SK-N-SH treated with all-trans-retinoic acid at 6 μM for 48 hours (cell line): ENCODE results near the gene MAP3K14.

Experiments used
- ESRRG ChIP-seq: fragments of 250-450 bp; sonication (Bioruptor Pico); IDR thresholded peaks from 2 replicates; pipeline ENCODE4 v1.6.1; 2021; ENCODE audit warnings: mild to moderate bottlenecking
- GLIS3 ChIP-seq: fragments of 250-450 bp; sonication (Bioruptor Pico); IDR thresholded peaks from 2 replicates; pipeline ENCODE4 v1.5.0; 2020; ENCODE audit warnings: mild to moderate bottlenecking, moderate library complexity
- ISL1 ChIP-seq: fragments of 250-450 bp; sonication (Bioruptor Pico); IDR thresholded peaks from 2 replicates; pipeline ENCODE4 v2.1.2; 2022; ENCODE audit warnings: mild to moderate bottlenecking, moderate library complexity
- PPARA ChIP-seq: fragments of 250-450 bp; sonication (Bioruptor Pico); IDR thresholded peaks from 2 replicates; pipeline ENCODE4 v1.5.0; 2020; ENCODE audit warnings: mild to moderate bottlenecking, borderline replicate concordance
- RARB ChIP-seq: fragments of 250-450 bp; sonication (Bioruptor Pico); IDR thresholded peaks from 2 replicates; pipeline ENCODE4 v1.8.0; 2021; ENCODE audit warnings: mild to moderate bottlenecking, moderate library complexity
- SNAI2 ChIP-seq: fragments of 250-450 bp; sonication (Bioruptor Pico); IDR thresholded peaks from 2 replicates; pipeline ENCODE4 v1.5.0; 2020; ENCODE audit warnings: mild to moderate bottlenecking, moderate library complexity
- ZC3H10 ChIP-seq: fragments of 250-450 bp; sonication (Bioruptor Pico); IDR thresholded peaks from 2 replicates; pipeline ENCODE4 v1.5.1; 2021; ENCODE audit warnings: mild to moderate bottlenecking, moderate library complexity
- ZFP3 ChIP-seq: fragments of 250-450 bp; sonication (Bioruptor Pico); IDR thresholded peaks from 2 replicates; pipeline ENCODE4 v1.5.0; 2020; ENCODE audit warnings: mild to moderate bottlenecking, moderate library complexity
- ZFP30 ChIP-seq: fragments of 450-650 bp; formaldehyde crosslinking; IDR thresholded peaks from 2 replicates; pipeline ENCODE4 v1.5.0; 2022; ENCODE audit warnings: mild to moderate bottlenecking, moderate library complexity
- ZNF565 ChIP-seq: fragments of 450-650 bp; formaldehyde crosslinking; conservative IDR thresholded peaks from 2 replicates; pipeline ENCODE4 v1.5.0; 2020; ENCODE audit warnings: low read depth, mild to moderate bottlenecking, moderate library complexity
- ZNF8 ChIP-seq: fragments of 450-650 bp; formaldehyde crosslinking; IDR thresholded peaks from 2 replicates; pipeline ENCODE4 v1.5.0; 2020; ENCODE audit warnings: mild to moderate bottlenecking, moderate library complexity
- TF ChIP-seq, protein P1 (sequence below): fragments of 250-450 bp; sonication (Bioruptor Pico); IDR thresholded peaks from 2 replicates; pipeline ENCODE4 v1.8.0; 2020; ENCODE audit warnings: mild to moderate bottlenecking, moderate library complexity, borderline replicate concordance
- TF ChIP-seq, protein P2 (sequence below): fragments of 250-450 bp; sonication (Bioruptor Pico); IDR thresholded peaks from 2 replicates; pipeline ENCODE4 v1.5.1; 2020; ENCODE audit warnings: low read depth, mild to moderate bottlenecking, moderate library complexity
- TF ChIP-seq, protein P3 (sequence below): fragments of 250-450 bp; sonication (Bioruptor Pico); IDR thresholded peaks from 2 replicates; pipeline ENCODE4 v1.8.0; 2021; ENCODE audit warnings: low read depth, mild to moderate bottlenecking, moderate library complexity, borderline replicate concordance

DNA sequence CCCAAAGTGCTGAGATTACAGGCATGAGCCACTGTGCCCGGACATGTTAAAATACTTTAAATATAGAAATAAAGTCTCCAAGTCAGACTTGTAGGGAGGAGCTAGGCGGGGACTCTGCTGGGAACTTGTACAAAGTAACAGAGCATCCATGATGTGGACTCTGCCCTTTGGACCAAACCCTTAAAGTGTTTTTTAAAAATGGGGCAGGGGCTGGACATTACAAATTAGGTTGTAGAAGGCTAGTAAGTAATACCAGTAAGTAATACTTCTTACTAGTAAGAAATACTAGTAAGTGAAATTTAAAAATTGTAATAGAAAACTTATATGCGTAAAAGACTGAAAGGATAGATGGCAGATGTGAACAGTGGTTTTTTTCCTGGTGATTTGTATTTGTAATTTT lies 45.2 kb downstream of the MAP3K14 start:
- TF ChIP-seq, protein P1, sequence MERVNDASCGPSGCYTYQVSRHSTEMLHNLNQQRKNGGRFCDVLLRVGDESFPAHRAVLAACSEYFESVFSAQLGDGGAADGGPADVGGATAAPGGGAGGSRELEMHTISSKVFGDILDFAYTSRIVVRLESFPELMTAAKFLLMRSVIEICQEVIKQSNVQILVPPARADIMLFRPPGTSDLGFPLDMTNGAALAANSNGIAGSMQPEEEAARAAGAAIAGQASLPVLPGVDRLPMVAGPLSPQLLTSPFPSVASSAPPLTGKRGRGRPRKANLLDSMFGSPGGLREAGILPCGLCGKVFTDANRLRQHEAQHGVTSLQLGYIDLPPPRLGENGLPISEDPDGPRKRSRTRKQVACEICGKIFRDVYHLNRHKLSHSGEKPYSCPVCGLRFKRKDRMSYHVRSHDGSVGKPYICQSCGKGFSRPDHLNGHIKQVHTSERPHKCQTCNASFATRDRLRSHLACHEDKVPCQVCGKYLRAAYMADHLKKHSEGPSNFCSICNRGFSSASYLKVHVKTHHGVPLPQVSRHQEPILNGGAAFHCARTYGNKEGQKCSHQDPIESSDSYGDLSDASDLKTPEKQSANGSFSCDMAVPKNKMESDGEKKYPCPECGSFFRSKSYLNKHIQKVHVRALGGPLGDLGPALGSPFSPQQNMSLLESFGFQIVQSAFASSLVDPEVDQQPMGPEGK, result no peak
- TF ChIP-seq, protein P2, sequence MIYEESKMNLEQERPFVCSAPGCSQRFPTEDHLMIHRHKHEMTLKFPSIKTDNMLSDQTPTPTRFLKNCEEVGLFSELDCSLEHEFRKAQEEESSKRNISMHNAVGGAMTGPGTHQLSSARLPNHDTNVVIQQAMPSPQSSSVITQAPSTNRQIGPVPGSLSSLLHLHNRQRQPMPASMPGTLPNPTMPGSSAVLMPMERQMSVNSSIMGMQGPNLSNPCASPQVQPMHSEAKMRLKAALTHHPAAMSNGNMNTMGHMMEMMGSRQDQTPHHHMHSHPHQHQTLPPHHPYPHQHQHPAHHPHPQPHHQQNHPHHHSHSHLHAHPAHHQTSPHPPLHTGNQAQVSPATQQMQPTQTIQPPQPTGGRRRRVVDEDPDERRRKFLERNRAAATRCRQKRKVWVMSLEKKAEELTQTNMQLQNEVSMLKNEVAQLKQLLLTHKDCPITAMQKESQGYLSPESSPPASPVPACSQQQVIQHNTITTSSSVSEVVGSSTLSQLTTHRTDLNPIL (CRISPR knock-in tag), result no peak
- TF ChIP-seq GLIS3 (CRISPR knock-in tag) (no peak), ESRRG (no peak), ZNF8 (CRISPR knock-in tag) (no peak), RARB (no peak), PPARA (CRISPR knock-in tag) (no peak), ZFP3 (CRISPR knock-in tag) (no peak), ISL1 (CRISPR knock-in tag) (no peak), ZC3H10 (CRISPR knock-in tag) (no peak), ZNF565 (CRISPR knock-in tag) (no peak), SNAI2 (no peak), ZFP30 (no peak)
- TF ChIP-seq, protein P3, sequence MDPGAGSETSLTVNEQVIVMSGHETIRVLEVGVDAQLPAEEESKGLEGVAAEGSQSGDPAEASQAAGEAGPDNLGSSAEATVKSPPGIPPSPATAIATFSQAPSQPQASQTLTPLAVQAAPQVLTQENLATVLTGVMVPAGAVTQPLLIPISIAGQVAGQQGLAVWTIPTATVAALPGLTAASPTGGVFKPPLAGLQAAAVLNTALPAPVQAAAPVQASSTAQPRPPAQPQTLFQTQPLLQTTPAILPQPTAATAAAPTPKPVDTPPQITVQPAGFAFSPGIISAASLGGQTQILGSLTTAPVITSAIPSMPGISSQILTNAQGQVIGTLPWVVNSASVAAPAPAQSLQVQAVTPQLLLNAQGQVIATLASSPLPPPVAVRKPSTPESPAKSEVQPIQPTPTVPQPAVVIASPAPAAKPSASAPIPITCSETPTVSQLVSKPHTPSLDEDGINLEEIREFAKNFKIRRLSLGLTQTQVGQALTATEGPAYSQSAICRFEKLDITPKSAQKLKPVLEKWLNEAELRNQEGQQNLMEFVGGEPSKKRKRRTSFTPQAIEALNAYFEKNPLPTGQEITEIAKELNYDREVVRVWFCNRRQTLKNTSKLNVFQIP (CRISPR knock-in tag), result no peak
